ENCODE measurements around the gene CD40. TPM values are rescaled to one million over a fixed set of nuclear protein-coding genes. Genes with fewer than 3 reads are reported as not detected.
A peak's percentile ranks its signal among the peaks of the same experiment; 100 is the strongest.

CD40 gene
- total RNA-seq, 1 donor from 2014 or later: 1.6 TPM

DNA sequence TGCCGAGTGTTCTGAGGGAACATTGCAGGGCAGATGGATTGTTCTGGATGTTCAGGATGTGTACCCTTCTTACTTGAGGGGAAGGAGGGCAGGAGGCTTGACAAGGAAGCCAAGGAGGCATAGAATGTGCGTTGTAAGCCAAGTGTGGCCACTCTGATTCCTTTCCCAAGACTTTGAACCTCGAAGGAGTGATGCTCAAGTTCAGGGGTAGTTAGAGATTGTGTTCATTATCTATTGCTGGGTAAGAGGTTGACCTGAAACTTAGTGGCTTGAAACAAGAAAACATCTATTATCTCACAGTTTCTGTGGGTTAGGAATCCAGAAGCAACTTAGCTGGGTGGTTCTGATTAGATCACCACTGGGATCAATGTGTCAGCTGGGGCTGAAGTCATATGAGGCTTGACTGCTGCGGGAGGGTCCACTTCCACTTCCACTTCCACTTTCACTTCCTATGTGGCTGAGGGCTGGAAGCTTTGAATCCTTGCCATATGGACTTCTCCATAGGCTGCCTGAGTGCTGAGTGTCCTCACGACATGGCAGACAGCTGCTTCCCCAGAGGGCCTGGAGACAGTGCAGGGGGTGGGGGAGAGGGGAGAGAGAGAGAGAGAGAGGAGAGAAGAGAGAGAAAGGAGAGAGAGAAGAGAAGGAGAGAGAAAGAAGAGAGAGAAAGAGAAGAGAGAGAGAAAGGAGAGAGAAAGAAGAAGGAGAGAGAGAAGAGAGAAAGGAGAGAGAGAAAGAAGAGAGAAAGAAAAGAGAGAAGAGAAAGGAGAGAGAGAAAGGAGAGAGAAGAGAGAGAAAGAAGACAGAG, 6.9 kb upstream of the CD40 start:
- DNase-seq (ENCODE audit: extremely low spot score, unreplicated experiment): peak; percentile 30
- TF ChIP-seq, protein P1, sequence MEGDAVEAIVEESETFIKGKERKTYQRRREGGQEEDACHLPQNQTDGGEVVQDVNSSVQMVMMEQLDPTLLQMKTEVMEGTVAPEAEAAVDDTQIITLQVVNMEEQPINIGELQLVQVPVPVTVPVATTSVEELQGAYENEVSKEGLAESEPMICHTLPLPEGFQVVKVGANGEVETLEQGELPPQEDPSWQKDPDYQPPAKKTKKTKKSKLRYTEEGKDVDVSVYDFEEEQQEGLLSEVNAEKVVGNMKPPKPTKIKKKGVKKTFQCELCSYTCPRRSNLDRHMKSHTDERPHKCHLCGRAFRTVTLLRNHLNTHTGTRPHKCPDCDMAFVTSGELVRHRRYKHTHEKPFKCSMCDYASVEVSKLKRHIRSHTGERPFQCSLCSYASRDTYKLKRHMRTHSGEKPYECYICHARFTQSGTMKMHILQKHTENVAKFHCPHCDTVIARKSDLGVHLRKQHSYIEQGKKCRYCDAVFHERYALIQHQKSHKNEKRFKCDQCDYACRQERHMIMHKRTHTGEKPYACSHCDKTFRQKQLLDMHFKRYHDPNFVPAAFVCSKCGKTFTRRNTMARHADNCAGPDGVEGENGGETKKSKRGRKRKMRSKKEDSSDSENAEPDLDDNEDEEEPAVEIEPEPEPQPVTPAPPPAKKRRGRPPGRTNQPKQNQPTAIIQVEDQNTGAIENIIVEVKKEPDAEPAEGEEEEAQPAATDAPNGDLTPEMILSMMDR (IDR thresholded peaks at IDR 0.05): no peak
- no peaks in the 10 kb centered on the region for H3K9me3 Mint-ChIP-seq (ENCODE audit: unreplicated experiment)
- peaks cover 63% of the 10 kb centered on the region for H3K27me3 Mint-ChIP-seq (ENCODE audit: unreplicated experiment)
- no peaks in the 10 kb centered on the region for H3K4me1 Mint-ChIP-seq (ENCODE audit: unreplicated experiment)
- H3K4me3 Mint-ChIP-seq (ENCODE audit: unreplicated experiment): no peak overlapping the region
- no peaks in the 10 kb centered on the region for H3K36me3 Mint-ChIP-seq (ENCODE audit: unreplicated experiment)
- no peak overlapping the region for H3K27ac Mint-ChIP-seq (ENCODE audit: unreplicated experiment)

- H3K9me3 Mint-ChIP-seq (ENCODE audit: unreplicated experiment): no peaks in the 10 kb centered on the region
- no peak overlapping the region for H3K4me3 Mint-ChIP-seq (ENCODE audit: unreplicated experiment)
- no peaks in the 10 kb centered on the region for H3K36me3 Mint-ChIP-seq (ENCODE audit: unreplicated experiment)
- TF ChIP-seq, protein P1 (IDR thresholded peaks at IDR 0.05): no peak
- H3K4me1 Mint-ChIP-seq (ENCODE audit: unreplicated experiment): no peaks in the 10 kb centered on the region
- peaks cover 59% of the 10 kb centered on the region for H3K27me3 Mint-ChIP-seq (ENCODE audit: unreplicated experiment)
- no peak for DNase-seq (ENCODE audit: extremely low spot score, unreplicated experiment)
- H3K27ac Mint-ChIP-seq (ENCODE audit: unreplicated experiment): no peak overlapping the region
Measured at GRCh38 chr20:46111836-46112212, 6.3 kb upstream of the CD40 start.

DNA sequence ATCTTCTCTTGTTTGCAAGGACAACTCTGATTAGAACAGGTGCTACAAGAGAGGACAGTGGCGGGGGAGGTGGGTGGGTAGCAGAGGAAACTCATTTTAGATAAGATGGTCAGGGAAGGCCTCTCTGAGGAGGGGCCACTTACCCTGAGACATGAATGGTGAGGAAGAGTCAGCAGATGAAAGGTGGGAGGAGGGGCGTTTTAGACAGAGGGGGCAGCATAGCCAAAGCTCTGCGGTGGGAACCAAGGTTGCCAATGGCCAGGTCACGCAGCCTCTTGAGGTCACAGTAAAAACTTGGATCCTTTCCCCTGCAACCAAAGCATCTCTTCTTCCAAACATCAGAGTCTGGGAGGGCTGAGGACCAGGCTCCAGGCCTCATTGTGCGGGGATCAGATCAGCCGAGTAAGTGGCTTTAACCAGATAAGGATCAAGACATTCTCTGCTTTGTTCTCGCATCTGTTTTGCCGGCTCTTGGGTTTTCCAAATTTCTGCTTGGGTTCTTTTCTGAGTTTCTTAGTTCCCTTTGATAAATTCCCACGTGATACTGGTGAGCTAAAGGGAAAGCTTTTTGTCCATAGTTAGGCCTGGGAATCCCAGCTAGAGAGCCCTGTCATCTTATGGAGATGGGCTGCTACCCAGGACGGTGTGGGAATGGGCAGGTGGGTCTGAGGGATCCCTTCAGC, 5.5 kb upstream of the CD40 start:
- H3K4me3 Mint-ChIP-seq (ENCODE audit: unreplicated experiment): no peak overlapping the region
- peaks cover 55% of the 10 kb centered on the region for H3K27me3 Mint-ChIP-seq (ENCODE audit: unreplicated experiment)
- no peaks in the 10 kb centered on the region for H3K9me3 Mint-ChIP-seq (ENCODE audit: unreplicated experiment)
- H3K27ac Mint-ChIP-seq (ENCODE audit: unreplicated experiment): no peak overlapping the region
- peaks cover 1% of the 10 kb centered on the region for H3K4me1 Mint-ChIP-seq (ENCODE audit: unreplicated experiment)
- TF ChIP-seq, protein P1 (IDR thresholded peaks at IDR 0.05): no peak
- H3K36me3 Mint-ChIP-seq (ENCODE audit: unreplicated experiment): no peaks in the 10 kb centered on the region
- DNase-seq (ENCODE audit: extremely low spot score, unreplicated experiment): no peak

DNA sequence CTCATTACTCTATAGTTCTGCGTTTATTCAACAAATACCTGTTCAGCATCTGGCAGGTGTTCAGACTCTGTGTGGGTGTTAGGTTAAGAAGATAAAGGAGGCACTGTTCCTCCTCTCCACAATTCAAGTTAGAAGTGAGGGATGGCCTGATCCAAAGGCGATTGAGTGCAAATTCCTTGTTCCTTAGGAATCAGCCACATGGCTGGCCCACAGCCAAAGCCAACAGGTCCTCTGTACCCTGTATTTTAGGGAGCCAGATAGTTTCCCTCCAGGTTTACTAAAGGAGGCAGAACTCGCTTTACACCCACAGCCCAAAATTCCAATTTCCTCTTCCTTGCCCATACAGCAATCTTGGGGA, 5.0 kb upstream of the CD40 start:
- Mint-ChIP-seq H3K27me3 (ENCODE audit: unreplicated experiment) (peaks cover 58% of the 10 kb centered on the region), H3K9me3 (ENCODE audit: unreplicated experiment) (no peaks in the 10 kb centered on the region), H3K4me1 (ENCODE audit: unreplicated experiment) (peaks cover 6% of the 10 kb centered on the region), H3K36me3 (ENCODE audit: unreplicated experiment) (no peaks in the 10 kb centered on the region), H3K27ac (ENCODE audit: unreplicated experiment) (no peak overlapping the region), H3K4me3 (ENCODE audit: unreplicated experiment) (no peak overlapping the region)
- TF ChIP-seq, protein P1 (IDR thresholded peaks at IDR 0.05): no peak
- DNase-seq (ENCODE audit: extremely low spot score, unreplicated experiment): no peak

- no peak overlapping the region for H3K4me3 Mint-ChIP-seq (ENCODE audit: unreplicated experiment)
- H3K27me3 Mint-ChIP-seq (ENCODE audit: unreplicated experiment): peaks cover 49% of the 10 kb centered on the region
- TF ChIP-seq, protein P1 (IDR thresholded peaks at IDR 0.05): no peak
- H3K27ac Mint-ChIP-seq (ENCODE audit: unreplicated experiment): no peak overlapping the region
- peaks cover 7% of the 10 kb centered on the region for H3K4me1 Mint-ChIP-seq (ENCODE audit: unreplicated experiment)
- DNase-seq (ENCODE audit: extremely low spot score, unreplicated experiment): no peak
- H3K9me3 Mint-ChIP-seq (ENCODE audit: unreplicated experiment): no peaks in the 10 kb centered on the region
- no peaks in the 10 kb centered on the region for H3K36me3 Mint-ChIP-seq (ENCODE audit: unreplicated experiment)
Measured at GRCh38 chr20:46114449-46114848, 3.7 kb upstream of the CD40 start.
